Measurements from ENCODE around the gene AGRN.
"Not testable (repeated sequence)": the region's sequence is repeated elsewhere in the genome, so short reads cannot be mapped to it uniquely, and the experiment has no call there.

Gene AGRN

GRCh38 chr1:1020000-1020404 lies at the start of gene AGRN:
AGRN (plus strand) TSS chr1:1020120; CDS start chr1:1020173, 53 bp downstream.
- DNase-seq = no peak

DNA sequence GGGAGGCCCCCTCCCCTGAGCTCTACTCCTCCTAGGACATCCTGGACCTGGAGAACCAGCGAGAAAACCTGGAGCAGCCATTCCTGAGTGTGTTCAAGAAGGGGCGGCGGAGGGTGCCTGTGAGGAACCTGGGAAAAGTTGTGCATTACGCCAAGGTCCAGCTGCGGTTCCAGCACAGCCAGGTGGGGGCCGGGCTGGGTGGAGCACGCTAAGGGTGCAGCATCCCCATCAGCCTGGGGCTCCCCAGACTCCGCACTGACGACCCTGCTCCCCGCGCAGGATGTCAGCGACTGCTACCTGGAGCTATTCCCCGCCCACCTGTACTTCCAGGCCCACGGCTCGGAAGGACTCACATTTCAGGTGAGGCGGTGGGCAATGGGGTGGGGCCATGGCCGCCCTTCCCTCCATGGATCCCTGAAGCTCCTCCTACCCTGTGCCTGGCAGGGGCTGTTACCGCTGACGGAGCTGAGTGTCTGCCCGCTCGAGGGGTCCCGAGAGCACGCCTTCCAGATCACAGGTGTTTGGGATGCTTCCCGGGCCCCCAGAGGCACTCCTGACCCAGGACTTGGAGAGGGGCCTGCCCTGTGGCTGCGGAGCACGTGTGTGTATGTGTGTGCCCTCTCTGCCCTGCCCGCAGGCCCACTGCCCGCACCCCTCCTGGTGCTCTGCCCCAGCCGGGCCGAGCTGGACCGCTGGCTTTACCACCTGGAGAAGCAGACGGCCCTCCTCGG lies 49.5 kb upstream of the AGRN start:
- DNase-seq = no peak

DNA sequence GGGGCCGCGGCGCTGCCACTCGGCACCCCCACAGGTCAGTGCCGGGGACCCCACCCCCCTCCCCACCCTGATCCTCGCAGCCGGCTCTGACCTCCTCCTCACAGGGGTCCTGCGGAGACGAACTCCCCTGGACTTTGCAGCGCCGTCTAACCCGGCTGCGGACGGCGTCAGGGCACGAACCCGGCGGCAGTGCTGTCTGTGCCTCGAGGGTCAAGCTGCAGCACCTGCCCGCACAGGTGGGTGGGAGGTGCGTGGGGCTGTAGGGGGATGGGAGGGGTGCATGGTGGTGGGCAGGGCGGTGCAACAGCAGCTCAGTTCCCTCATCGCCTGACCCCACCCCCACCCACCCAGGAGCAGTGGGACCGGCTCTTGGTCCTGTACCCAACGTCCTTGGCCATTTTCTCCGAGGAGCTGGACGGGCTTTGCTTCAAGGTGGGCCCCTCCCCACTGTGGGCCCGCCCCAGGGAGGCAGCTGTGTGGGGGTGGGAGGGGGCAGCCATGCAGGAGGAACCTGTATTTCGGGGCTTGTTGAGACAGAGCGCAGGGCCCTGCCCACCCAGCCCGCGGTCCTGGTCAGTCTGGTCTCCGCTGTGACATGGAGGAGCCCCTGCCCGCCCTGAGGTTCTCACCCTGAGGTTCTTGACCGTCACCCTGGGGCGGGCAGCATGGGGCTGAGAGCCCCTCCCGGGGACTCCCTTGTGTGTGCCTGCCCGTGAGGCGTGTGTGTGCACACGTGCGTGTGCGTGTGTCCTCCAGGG lies 48.8 kb upstream of the AGRN start:
- DNase-seq = no peak

- no peak for DNase-seq
These were observed 48.0 kb upstream of the AGRN start for GRCh38 chr1:971751-972506.

- DNase-seq = no peak
These were observed 47.0 kb upstream of the AGRN start for GRCh38 chr1:972726-973458.

DNA sequence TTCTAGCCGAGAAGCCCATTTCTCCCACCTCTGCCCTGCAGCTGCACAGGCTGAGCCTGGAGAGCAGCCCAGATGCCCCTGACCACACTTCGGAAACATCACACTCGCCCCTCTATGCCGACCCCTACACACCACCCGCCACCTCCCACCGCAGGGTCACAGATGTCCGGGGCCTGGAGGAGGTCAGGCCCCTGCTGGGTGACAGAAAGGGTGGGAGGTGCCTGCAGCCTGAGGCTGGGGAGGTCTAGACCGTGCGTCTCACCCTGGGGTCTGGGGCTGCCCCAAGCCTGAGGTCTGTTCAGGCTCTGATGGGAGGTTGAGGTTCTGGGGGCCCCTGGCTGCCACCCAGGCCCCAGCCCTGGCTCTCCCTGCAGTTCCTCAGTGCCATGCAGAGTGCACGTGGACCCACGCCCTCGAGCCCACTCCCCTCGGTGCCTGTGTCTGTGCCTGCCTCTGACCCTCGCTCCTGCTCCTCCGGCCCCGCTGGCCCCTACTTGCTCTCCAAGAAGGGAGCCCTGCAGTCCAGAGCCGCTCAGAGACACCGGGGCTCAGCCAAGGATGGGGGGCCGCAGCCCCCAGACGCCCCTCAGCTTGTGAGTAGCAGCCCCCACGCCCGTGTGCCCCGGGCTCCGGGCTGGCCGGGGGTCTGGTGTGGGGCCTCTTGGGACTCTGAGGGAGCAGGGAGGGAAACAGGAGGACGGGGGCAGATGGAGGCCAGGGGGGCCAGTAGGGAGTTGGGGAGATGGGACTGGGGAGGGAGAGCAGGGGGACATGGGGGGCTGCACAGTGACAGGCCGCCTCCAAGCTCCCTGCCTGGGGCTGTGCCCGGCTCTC lies 46.2 kb upstream of the AGRN start:
- no peak for DNase-seq

- no peak for DNase-seq
These were observed 45.7 kb upstream of the AGRN start for GRCh38 chr1:974293-974640.

GRCh38 chr1:974687-975328 lies 45.1 kb upstream of the AGRN start:
- no peak for DNase-seq

DNA sequence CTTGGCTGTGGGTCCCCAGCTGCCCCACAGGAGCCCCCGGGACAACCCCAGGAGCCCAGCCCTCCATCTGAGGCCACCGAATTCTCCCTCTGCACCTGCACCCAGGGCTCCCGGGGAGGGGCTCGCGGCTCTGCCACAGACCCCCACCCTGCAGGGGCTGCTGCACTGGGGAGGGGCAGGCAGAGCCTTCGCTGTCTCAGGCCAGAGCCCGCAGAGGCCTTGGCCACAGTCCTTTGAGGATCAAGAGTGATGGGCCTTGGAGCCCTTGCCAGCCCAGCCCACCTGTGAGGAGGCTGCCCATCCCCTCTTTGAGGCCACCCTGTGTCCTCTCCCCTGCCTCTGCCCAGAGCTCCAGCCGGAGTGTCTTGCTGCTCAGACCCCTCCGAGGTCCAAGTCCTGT lies 44.6 kb upstream of the AGRN start:
- no peak for DNase-seq

GRCh38 chr1:975896-976683 lies 43.8 kb upstream of the AGRN start:
- no peak for DNase-seq

DNA sequence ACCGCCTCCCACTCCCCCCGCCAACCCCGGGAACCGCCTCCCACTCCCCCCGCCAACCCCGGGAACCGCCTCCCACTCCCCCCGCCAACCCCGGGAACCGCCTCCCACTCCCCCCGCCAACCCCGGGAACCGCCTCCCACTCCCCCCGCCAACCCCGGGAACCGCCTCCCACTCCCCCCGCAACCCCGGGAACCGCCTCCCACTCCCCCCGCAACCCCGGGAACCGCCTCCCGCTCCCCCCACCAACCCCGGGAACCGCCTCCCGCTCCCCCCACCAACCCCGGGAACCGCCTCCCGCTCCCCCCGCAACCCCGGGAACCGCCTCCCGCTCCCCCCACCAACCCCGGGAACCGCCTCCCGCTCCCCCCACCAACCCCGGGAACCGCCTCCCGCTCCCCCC lies 43.1 kb upstream of the AGRN start:
- not testable (repeated sequence) for DNase-seq

- DNase-seq = no peak
These were observed 41.7 kb upstream of the AGRN start for GRCh38 chr1:978069-978834.

GRCh38 chr1:978835-979743 lies 40.8 kb upstream of the AGRN start:
- no peak for DNase-seq

DNA sequence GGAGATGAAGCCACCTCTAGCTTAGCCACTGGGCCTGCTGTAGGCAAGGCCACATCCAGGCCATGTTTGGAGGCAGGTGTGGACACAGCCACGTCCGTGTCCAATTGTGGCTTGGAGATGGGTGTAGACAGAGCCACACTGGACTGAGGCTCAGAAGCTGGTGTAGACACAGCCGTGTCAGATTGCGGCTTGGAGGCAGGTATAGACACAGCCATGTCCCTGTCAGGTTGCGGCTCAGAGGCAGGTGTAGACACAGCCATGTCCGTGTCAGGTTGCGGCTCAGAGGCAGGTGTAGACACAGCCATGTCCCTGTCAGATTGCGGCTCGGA lies 40.2 kb upstream of the AGRN start:
- no peak for DNase-seq

DNA sequence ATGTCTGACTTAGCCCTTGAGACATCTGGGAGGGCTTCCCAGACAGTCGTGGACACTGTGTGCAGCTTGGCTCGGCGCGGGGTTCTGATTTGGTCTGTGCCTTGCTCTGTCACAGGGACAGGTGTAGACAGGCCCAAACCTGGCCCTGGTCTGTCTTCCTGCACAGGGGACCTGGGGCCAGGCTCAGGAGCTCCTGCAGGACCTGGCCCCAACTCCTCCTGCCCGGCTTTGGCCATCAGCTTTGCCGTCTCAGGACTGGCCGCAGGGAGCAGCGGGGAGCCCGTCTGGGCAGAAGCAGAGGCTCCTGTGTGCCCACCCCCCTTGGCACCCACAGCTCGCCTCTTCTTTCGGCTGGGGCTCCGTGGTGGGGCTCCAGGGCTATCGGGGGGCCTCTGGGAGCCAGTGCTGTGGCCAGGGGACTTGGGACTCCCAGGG lies 39.8 kb upstream of the AGRN start:
- no peak for DNase-seq

GRCh38 chr1:980602-981395 lies 39.1 kb upstream of the AGRN start:
- DNase-seq = no peak

DNA sequence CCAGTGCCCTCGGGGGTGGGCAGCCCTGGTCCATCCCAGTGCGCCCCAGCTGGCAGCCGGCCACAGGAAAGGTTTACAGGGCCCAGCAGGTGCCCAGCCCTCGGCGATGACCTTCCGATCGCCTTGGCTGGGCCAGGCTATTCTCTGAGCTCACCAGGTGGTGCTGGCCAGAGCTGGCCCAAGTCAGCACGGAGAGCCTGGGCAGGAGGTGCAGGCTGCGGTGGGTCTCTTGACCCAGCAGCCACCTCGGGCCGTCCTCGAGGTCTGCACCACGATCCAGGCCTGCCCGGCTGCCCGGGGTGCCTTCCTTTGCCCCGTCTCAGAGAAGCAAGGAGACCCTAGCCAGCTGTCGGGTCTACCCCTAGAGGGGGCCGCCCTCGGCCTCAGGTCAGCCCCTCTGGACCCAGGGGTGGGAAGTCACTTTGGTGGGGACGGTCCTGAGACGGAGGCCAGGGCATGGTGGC lies 38.4 kb upstream of the AGRN start:
- DNase-seq = no peak

- DNase-seq = no peak
These were observed 37.9 kb upstream of the AGRN start, which contains the start of gene PERM1 for GRCh38 chr1:981955-982558. PERM1 (minus strand) TSS chr1:982093; CDS start chr1:981029, 1,064 bp downstream.
